ES-I3 (cell line): ENCODE results near the gene TBC1D8.
A peak's percentile ranks its signal among the peaks of the same experiment; 100 is the strongest.

ENCODE experiments used
- H3K36me3 ChIP-seq: 2 replicates; pipeline ENCODE4 v1.6.1; 2013; ENCODE audit warnings: mild to moderate bottlenecking, low read length, control low read depth, moderate library complexity; ENCODE audit not compliant: insufficient read depth
- H3K4me1 ChIP-seq: 2 replicates; pipeline ENCODE4 v1.6.1; 2013; ENCODE audit warnings: mild to moderate bottlenecking, control low read depth, low read length; ENCODE audit not compliant: insufficient read depth
- H3K9ac ChIP-seq: 2 replicates; pipeline ENCODE4 v1.6.1; 2013; ENCODE audit warnings: low read depth, mild to moderate bottlenecking, low read length, moderate library complexity
- H3K9me3 ChIP-seq: 2 replicates; pipeline ENCODE4 v1.6.1; 2013; ENCODE audit warnings: mild to moderate bottlenecking, low read length, moderate library complexity; ENCODE audit not compliant: control insufficient read depth, insufficient read depth

The TBC1D8 gene

GRCh38 chr2:101014264-101014857 is 136.8 kb downstream of the TBC1D8 start:
- H3K4me1 ChIP-seq: no peaks in the 10 kb centered on the region
- H3K9ac ChIP-seq: no peak overlapping the region
- H3K9me3 ChIP-seq: peaks cover 2% of the 10 kb centered on the region; the same call in 1 of the 2 replicates
- H3K36me3 ChIP-seq: peaks cover 5% of the 10 kb centered on the region

- no peaks in the 10 kb centered on the region; the same call in none of the 2 replicates for H3K36me3 ChIP-seq
These were observed 138.4 kb downstream of the TBC1D8 start for GRCh38 chr2:101012706-101013181.

GRCh38 chr2:101012054-101012705 is 139.0 kb downstream of the TBC1D8 start:
- Histone ChIP-seq H3K4me1 (no peaks in the 10 kb centered on the region), H3K36me3 (peaks cover 3% of the 10 kb centered on the region), H3K9ac (no peak overlapping the region), H3K9me3 (peaks cover 2% of the 10 kb centered on the region; the same call in 1 of the 2 replicates)

More at GRCh38 chr2:101012706-101013181, 138.4 kb downstream of the TBC1D8 start:
- peaks cover 2% of the 10 kb centered on the region; the same call in 1 of the 2 replicates for H3K9me3 ChIP-seq
- H3K4me1 ChIP-seq: no peaks in the 10 kb centered on the region
- H3K9ac ChIP-seq: no peak overlapping the region

- Histone ChIP-seq H3K9me3 (peaks cover 2% of the 10 kb centered on the region; the same call in 1 of the 2 replicates), H3K4me1 (no peaks in the 10 kb centered on the region), H3K9ac (no peak overlapping the region), H3K36me3 (peaks cover 11% of the 10 kb centered on the region)
These were observed 140.0 kb downstream of the TBC1D8 start for GRCh38 chr2:101011152-101011551.

- Histone ChIP-seq H3K9ac (no peak overlapping the region), H3K36me3 (peaks cover 43% of the 10 kb centered on the region), H3K4me1 (peaks cover 10% of the 10 kb centered on the region)
These were observed 143.5 kb downstream of the TBC1D8 start for GRCh38 chr2:101007415-101008345.

GRCh38 chr2:101006065-101006715 is 145.0 kb downstream of the TBC1D8 start:
- peaks cover 44% of the 10 kb centered on the region for H3K36me3 ChIP-seq

More at GRCh38 chr2:101007415-101008345, 143.5 kb downstream of the TBC1D8 start:
- H3K9me3 ChIP-seq: no peaks in the 10 kb centered on the region

GRCh38 chr2:101004620-101005325 is 146.4 kb downstream of the TBC1D8 start:
- Histone ChIP-seq H3K9ac (no peak overlapping the region), H3K36me3 (peaks cover 44% of the 10 kb centered on the region), H3K4me1 (peaks cover 10% of the 10 kb centered on the region), H3K9me3 (no peaks in the 10 kb centered on the region)

More at GRCh38 chr2:101006065-101006715, 145.0 kb downstream of the TBC1D8 start:
- Histone ChIP-seq H3K9ac (no peak overlapping the region), H3K4me1 (peaks cover 10% of the 10 kb centered on the region), H3K9me3 (no peaks in the 10 kb centered on the region)

GRCh38 chr2:101003278-101003775 is 147.9 kb downstream of the TBC1D8 start:
- Histone ChIP-seq H3K9ac (peak overlapping the region; percentile 91), H3K9me3 (no peaks in the 10 kb centered on the region), H3K4me1 (peaks cover 10% of the 10 kb centered on the region), H3K36me3 (peaks cover 44% of the 10 kb centered on the region)

GRCh38 chr2:101002562-101003277 is 148.5 kb downstream of the TBC1D8 start:
- Histone ChIP-seq H3K9ac (peak overlapping the region; percentile 91), H3K36me3 (peaks cover 44% of the 10 kb centered on the region), H3K9me3 (no peaks in the 10 kb centered on the region), H3K4me1 (peaks cover 10% of the 10 kb centered on the region)

GRCh38 chr2:101001691-101002561 is 149.3 kb downstream of the TBC1D8 start, which contains the start of gene RPL31:
Gene RPL31 (plus strand): TSS chr2:101002289. CDS start chr2:101002702, 413 bp downstream.
- peaks cover 38% of the 10 kb centered on the region for H3K36me3 ChIP-seq
- peaks cover 10% of the 10 kb centered on the region for H3K4me1 ChIP-seq
- peak within 1 kb of the TSS; percentile 91 for H3K9ac ChIP-seq
- H3K9me3 ChIP-seq: no peaks in the 10 kb centered on the region

- no peaks in the 10 kb centered on the region for H3K9me3 ChIP-seq
- H3K36me3 ChIP-seq: peaks cover 23% of the 10 kb centered on the region
- peaks cover 10% of the 10 kb centered on the region for H3K4me1 ChIP-seq
- H3K9ac ChIP-seq: no peak overlapping the region
These were observed 151.2 kb downstream of the TBC1D8 start for GRCh38 chr2:100999995-101000394.

GRCh38 chr2:100998235-100998573 is 153.0 kb downstream of the TBC1D8 start:
- Histone ChIP-seq H3K4me1 (no peaks in the 10 kb centered on the region; the same call in 1 of the 2 replicates), H3K9me3 (no peaks in the 10 kb centered on the region), H3K9ac (no peak overlapping the region), H3K36me3 (peaks cover 5% of the 10 kb centered on the region)
